Endothelial cell (in vitro differentiated cells): ENCODE results near the gene OR52B4. TPM values are rescaled to one million over a fixed set of nuclear protein-coding genes. Genes with fewer than 3 reads are reported as not detected.
"Not testable (repeated sequence)": the region's sequence is repeated elsewhere in the genome, so short reads cannot be mapped to it uniquely, and the experiment has no call there.

ENCODE experiments used
- DNase-seq: peaks from one replicate; pipeline ENCODE4 v3.0.0; 2021; ENCODE audit warnings: low spot score
- H3K27ac Mint-ChIP-seq: one replicate; pipeline ENCODE4 v1.8.0; 2021; ENCODE audit warnings: mixed read lengths, inconsistent platforms; ENCODE audit not compliant: unreplicated experiment
- H3K27me3 Mint-ChIP-seq: one replicate; pipeline ENCODE4 v1.8.0; 2021; ENCODE audit warnings: mild to moderate bottlenecking, moderate library complexity, mixed read lengths, inconsistent platforms; ENCODE audit not compliant: unreplicated experiment
- H3K36me3 Mint-ChIP-seq: one replicate; pipeline ENCODE4 v1.8.0; 2021; ENCODE audit warnings: mild to moderate bottlenecking, low read depth, mixed read lengths, inconsistent platforms; ENCODE audit not compliant: unreplicated experiment
- H3K4me1 Mint-ChIP-seq: one replicate; pipeline ENCODE4 v1.8.0; 2021; ENCODE audit warnings: mild to moderate bottlenecking, mixed read lengths, inconsistent platforms; ENCODE audit not compliant: unreplicated experiment
- H3K4me3 Mint-ChIP-seq: one replicate; pipeline ENCODE4 v1.8.0; 2021; ENCODE audit warnings: mild to moderate bottlenecking, mixed read lengths, inconsistent platforms; ENCODE audit not compliant: unreplicated experiment
- H3K9me3 Mint-ChIP-seq: one replicate; pipeline ENCODE4 v1.8.0; 2021; ENCODE audit warnings: mixed read lengths, inconsistent platforms; ENCODE audit not compliant: unreplicated experiment
- CTCF ChIP-seq: fragments of 200-600 bp; sonication (generic); IDR thresholded peaks from one replicate; pipeline ENCODE4 v1.5.0; 2021; ENCODE audit warnings: antibody characterized with exemption; ENCODE audit not compliant: unreplicated experiment
- total RNA-seq: library from RNA; stranded (reverse); fragmentation: NEBNext Ultra II Directional; extraction: Animal tissue kit (Norgen Biotek cat#: 25700); gene quantifications from one replicate; pipeline ENCODE4 v1.2.1, GENCODE V29; 2021; ENCODE audit not compliant: unreplicated experiment

Gene OR52B4
- total RNA-seq, 1 donor from 2014 or later: not detected

GRCh38 chr11:4375431-4376140 lies 7.4 kb upstream of the OR52B4 start:
- H3K36me3 Mint-ChIP-seq: no peaks in the 10 kb centered on the region
- no peaks in the 10 kb centered on the region for H3K9me3 Mint-ChIP-seq
- no peak for TF ChIP-seq CTCF
- no peaks in the 10 kb centered on the region for H3K4me1 Mint-ChIP-seq
- H3K27me3 Mint-ChIP-seq: no peaks in the 10 kb centered on the region
- no peak overlapping the region for H3K4me3 Mint-ChIP-seq
- no peak for DNase-seq
- no peak overlapping the region for H3K27ac Mint-ChIP-seq

GRCh38 chr11:4370166-4370565 lies 2.0 kb upstream of the OR52B4 start:
- Mint-ChIP-seq H3K27ac (no peak overlapping the region), H3K4me1 (no peaks in the 10 kb centered on the region), H3K9me3 (no peaks in the 10 kb centered on the region), H3K36me3 (no peaks in the 10 kb centered on the region), H3K27me3 (no peaks in the 10 kb centered on the region), H3K4me3 (no peak overlapping the region)
- no peak for DNase-seq
- TF ChIP-seq CTCF: no peak

- H3K27me3 Mint-ChIP-seq, H3K27ac Mint-ChIP-seq, H3K36me3 Mint-ChIP-seq, H3K9me3 Mint-ChIP-seq, H3K4me3 Mint-ChIP-seq, H3K4me1 Mint-ChIP-seq, DNase-seq: not testable (repeated sequence)
Observed at GRCh38 chr11:4348142-4348541, 20.0 kb downstream of the OR52B4 start.

GRCh38 chr11:4345366-4345765 lies 22.8 kb downstream of the OR52B4 start:
- not testable (repeated sequence) for DNase-seq, H3K27me3 Mint-ChIP-seq, H3K4me3 Mint-ChIP-seq, H3K9me3 Mint-ChIP-seq, H3K27ac Mint-ChIP-seq, H3K36me3 Mint-ChIP-seq, H3K4me1 Mint-ChIP-seq

GRCh38 chr11:4334356-4334755 lies 33.8 kb downstream of the OR52B4 start:
- not testable (repeated sequence) for H3K36me3 Mint-ChIP-seq, H3K4me3 Mint-ChIP-seq, H3K27me3 Mint-ChIP-seq, H3K4me1 Mint-ChIP-seq, H3K27ac Mint-ChIP-seq, H3K9me3 Mint-ChIP-seq, DNase-seq

Other genes starting within 250 kb of the OR52B4 start
- 28.1 TPM for gene TRIM21, start 25.3 kb upstream of the OR52B4 start, total RNA-seq
- gene OR52K2, start 80.9 kb upstream of the OR52B4 start, total RNA-seq: not detected
- gene OR52K1, start 114.3 kb upstream of the OR52B4 start, total RNA-seq: not detected
- not detected for gene OR52M1, start 176.8 kb upstream of the OR52B4 start, total RNA-seq
- not detected for gene OR52I2, start 213.4 kb upstream of the OR52B4 start, total RNA-seq
- not detected for gene OR52I1, start 225.7 kb upstream of the OR52B4 start, total RNA-seq
- gene TRIM68, start 239.8 kb upstream of the OR52B4 start, total RNA-seq: 15.2 TPM